GM18868 (cell line): Measurements from ENCODE around the gene VWA3A.
"Not testable (repeated sequence)": the region's sequence is repeated elsewhere in the genome, so short reads cannot be mapped to it uniquely, and the experiment has no call there.

Experiments
- ATAC-seq: cut with Tn5 transposase; IDR thresholded peaks from one replicate; pipeline ENCODE4 v1.9.1; 2021; ENCODE audit warnings: mild to moderate bottlenecking, moderate library complexity; ENCODE audit not compliant: unreplicated experiment

The VWA3A gene

DNA sequence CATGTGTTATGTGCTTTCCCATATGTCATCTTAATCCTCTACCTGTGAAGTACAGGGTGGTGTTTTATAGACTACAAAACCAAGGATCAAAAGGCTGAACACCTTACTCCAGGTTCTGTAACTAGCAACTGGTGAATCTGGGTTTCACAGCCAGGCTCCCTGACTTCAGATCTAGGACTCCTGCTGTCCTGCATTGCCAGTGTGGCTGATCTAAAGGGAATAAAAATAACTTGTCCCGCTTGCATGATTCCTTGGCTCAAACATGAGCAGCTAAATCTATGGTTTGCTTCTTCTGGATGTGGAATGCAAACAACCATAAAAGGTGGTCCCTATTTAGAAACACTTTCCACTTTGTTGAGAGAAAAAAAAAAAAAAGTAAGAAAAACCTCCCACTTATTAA lies 3.7 kb upstream of the VWA3A start:
- no peak for ATAC-seq

DNA sequence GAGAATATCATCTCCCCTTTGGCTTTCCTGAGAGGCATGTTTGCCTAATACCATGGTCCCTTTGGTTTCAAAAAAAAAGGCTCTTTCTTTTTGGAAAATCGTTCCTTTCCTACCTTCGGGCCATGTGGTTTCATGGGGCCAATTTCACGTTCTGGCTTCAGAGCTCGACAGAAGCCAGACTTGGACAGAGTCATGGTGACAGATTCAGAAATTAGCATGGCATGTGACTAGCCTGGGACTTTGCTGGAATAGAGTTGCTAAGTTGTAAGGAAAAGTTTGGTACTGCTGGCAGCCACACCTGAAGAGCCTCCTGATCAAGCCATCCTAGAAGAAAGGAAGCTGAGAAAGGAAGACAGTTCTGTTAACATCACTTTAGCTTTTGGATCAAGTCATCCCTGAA lies 2.4 kb upstream of the VWA3A start:
- ATAC-seq: no peak

GRCh38 chr16:22091721-22092120 lies 620 bp upstream of the VWA3A start:
- ATAC-seq: no peak

DNA sequence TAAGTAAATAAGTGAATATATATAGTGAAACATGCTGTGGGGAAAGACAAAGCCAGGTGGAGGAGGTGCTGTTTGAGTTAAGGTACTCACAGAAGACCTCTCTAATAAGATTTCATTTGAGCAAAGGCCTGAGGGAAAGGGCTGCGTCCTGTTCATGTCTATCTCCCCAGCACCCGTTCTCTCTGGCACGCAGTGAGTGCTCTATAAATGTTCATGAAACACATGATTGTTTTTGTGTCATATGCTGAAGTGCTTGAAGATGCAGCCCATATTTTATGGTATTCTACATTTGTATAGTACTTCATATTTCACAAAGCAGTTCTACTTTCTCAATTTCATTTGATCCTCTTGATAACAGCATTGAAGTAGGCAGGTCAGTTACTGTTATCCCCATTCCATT lies 990 bp downstream of the VWA3A start:
- no peak for ATAC-seq

DNA sequence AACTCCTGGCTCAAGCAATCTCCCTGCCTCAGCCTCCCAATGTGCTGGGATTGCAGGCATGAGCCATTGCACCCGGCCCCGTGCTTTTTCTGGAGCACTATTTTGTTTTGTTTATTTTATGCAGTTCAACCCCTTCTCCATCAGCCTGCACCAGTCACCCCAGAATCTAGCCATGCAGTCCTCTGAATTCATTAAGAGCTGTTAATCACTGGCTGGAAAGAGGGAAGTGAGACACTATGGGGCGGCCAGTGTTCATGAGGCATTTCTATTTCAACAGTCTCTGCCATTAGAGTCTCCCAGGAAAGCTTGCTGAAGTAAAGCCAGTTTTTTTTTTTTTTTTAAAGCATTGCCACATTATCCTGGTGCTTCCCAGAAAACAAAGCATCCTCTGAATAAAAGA lies 1.7 kb downstream of the VWA3A start:
- ATAC-seq: no peak

DNA sequence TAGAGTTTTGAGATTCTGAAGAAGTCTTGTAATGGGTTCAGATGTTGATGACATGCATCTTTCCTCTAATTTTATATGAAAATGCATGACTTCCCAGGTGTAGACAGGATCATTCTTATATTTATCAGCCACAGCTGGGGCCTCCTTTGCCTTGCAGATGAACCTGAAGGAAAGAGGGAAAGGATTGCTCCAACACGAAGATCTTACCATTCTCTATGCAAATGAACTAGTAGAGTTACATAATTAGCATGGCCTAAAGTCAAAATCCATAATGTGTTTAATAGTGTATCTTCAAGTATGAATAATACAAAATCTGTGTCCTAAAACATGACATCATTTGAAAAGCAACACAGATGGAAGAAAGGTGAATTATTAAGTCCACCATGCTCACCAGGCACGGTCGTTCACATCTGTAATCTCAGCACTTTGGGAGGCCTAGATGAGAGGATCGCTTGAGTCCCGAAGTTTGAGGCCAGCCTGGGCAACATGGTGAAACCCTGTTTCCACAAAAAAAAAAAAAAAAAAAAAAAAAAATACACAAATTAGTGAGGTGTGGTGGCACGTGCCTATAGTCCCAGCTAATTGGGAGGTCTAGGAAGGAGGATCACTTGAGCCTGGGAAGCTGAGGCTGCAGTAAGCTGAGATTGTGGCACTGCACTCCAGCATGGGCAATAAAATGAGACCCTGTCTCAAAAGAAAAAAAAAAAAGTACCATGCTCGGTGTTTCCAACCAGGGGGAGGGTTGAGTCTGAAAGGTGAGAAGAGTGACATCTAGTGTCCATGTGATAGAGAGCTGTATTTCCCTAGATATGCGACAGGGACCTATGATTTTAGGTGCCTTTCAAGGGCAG lies 6.3 kb downstream of the VWA3A start:
- ATAC-seq: no peak

DNA sequence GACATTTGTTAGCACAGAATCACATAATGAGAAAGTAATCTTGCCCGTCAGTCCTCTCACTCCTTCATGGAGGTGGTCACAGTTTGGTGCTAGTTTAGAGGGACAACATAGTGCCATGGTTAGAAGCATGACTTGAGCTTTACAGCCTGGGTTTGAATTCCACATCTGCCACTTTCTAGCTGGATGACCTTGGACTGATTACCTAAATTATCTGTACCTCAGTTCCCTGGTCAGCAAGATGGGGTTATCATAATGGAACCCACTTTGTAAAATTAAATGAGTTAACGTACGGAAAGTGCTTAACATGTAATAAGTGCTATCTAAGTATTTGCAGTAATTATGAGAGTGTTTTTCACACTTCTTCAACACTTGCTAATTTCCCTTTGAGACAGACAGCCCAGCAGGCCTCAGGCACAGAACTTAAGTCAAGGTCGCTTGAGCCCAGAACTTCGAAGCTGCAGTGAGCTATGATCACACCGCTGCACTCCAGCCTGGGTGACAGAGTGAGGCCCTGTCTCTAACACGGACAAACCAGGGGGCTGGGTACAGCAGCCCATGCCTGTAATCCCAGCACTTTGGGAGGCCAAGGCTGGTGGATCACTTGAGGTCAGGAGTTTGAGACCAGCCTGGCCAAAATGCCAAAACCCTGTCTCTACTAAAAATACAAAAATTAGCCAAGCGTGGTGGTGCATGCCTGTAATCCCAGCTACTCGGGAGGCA lies 7.1 kb downstream of the VWA3A start:
- no peak for ATAC-seq

DNA sequence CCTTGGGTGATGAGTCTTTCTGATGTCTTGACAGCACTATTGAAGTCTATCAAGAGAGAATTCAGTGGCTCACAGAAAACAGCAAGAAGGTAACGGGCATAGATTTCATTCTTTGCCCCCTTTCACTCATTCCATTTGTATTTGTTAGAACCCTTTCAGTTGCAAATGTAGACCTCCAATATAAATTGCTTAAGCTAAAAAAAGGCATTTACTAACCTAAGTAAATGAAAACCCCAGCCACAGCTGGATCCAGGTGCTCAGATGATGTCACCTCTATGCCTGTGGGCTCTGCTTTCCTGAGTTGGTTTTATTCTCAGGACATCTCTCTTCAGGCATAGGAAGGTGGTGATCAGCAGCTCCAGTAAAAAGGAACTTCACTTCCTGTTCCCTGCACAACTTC lies 11.1 kb downstream of the VWA3A start:
- no peak for ATAC-seq

GRCh38 chr16:22109258-22109898 lies 17.0 kb downstream of the VWA3A start:
- no peak for ATAC-seq

DNA sequence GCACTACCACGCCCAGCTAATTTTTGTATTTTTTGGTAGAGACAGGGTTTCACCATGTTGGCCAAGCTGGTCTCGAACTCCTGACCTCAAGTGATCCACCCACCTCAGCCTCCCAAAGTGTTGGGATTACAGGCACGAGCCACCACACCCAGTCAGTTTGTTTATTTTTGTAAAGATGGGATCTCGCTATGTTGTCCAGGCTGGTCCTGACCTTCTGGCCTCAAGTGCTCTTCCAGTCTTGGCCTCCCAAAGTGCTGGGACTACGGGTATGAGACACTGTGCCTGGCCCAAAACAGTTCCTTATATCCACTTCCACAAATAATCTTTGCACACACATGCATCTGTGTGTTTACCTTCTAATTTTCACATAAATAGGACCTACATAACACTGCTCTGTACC lies 19.3 kb downstream of the VWA3A start:
- not testable (repeated sequence) for ATAC-seq

DNA sequence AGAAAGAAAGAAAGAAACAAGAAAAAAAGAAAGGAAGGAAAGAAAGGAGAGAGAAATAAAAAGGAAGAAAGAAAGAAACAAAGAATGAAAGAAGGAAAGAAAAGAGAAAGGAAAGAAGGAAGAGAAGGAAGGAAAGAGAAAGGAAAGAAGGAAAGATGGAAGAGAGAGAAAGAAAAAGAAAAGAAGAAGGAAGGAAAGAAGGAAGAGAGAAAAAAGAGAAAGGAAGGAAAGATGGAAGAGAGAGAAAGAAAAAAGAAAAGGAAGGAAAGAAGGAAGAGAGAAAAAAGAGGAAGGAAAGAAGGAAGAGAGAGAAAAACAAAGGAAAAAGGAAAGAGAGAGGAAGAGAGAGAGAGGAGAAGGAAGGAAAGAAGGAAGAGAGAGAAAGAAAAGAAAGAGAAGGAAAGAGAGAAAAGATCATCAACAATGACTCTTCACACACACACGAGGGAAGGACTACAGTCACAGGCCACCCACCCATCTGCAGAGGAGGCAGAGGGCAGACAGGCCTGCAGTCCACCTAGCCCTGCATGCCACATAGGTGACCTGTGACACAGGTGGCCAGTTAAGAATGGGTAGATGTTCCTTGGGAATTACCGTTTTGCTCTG lies 23.9 kb downstream of the VWA3A start:
- ATAC-seq: no peak

DNA sequence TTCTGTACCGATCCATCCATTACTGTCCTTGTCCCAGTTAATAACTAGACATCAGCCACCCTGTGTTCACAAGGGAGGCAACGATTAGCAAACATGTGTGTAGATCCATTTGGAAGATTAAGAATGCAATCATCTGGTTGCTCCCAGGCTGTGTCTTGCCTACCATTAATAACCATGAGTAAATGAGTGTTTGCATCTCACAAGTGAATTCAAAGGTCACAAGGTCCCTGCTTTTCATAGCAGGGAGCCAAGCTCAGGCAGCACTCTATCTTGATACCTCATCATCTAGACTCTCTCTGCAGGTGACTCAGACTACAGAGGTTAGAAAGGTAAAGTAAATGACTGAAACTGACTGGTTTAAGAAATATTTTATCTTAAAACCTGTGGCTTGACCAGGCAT lies 25.3 kb downstream of the VWA3A start:
- ATAC-seq: no peak

- ATAC-seq: no peak
Measured at GRCh38 chr16:22120440-22120839, 28.1 kb downstream of the VWA3A start.

DNA sequence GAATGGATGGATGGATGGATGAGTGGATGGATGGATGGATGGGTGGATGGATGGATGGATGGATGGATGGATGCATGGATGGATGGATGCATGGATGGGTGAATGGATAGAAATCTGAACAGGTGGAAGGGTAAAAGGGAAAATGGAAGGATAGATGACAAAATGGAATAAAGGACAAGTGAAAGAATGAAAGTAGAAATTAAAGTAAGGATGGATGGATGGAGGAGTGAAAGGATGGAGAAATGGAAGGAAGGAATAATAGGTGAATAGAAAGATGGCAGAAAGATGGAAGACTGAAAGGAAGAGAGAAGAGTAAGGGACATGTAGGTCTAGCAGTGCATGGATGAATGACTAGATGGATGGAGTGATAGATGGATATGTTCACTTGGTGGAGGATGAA lies 29.9 kb downstream of the VWA3A start:
- ATAC-seq: no peak

GRCh38 chr16:22123146-22123545 lies 30.8 kb downstream of the VWA3A start:
- no peak for ATAC-seq

DNA sequence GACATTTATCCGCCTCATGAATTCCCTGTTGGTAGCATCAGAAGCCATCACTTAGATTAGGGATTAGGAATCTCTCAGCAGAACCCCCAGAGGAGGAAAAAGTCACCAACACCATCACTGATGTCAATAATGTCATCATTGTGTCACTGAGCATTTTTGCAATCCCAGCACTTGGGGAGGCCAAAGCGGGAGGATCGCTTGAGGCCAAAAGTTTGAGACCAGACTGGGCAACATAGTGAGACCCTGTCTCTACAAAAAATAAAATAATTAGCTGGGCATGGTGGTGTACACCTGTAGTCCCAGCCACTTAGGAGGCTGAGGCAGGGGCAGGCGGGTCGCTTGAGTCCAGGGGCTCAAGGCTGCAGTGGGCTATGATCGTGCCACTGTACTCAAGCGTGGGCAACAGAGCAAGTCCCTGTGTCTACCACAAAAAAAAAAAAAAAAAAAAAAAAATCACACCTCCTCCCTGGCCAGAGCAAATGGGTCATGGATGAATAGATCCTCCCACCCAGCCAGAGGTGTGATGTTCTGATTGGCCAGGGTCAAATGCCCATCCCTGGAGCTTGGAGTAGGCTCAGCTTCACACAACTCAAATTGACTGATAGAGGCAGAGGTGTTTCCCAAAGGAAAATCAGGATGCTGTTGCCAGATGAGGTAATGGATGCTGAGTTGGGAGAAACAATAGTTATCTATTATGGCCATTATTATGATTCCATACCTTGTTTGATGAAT lies 31.6 kb downstream of the VWA3A start:
- ATAC-seq: no peak

DNA sequence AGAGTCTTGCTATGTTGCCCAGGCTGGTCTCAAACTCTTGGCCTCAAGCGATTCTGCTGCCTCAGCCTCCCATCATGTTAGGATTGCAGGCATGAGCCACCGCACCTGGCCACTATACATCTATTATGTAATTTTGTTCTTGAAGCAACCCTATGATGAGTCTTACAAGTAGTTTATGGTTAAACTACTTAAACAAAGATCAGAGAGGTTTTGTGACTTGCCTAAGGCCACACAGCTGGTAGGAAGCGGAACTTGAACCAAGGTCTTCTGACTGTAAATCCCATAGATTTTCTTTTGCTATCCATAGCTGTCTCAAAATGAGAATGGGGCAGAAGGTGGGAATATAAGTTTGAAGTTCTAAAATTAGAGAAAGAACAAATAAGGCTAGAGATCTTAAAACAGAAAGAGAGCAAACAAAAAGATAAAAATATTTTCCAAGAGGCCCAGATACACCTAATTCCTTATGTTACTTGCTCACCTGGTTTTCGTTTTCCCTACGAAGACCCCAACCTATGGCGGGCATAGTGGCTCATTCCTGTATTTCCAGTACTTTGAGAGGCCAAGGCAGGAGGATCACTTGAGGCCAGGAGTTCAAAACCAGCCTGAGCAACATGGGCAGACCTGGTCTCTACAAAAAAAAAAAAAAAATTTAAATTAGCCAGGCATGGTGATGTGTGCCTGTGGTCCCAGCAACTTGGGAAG lies 32.4 kb downstream of the VWA3A start:
- ATAC-seq: no peak

DNA sequence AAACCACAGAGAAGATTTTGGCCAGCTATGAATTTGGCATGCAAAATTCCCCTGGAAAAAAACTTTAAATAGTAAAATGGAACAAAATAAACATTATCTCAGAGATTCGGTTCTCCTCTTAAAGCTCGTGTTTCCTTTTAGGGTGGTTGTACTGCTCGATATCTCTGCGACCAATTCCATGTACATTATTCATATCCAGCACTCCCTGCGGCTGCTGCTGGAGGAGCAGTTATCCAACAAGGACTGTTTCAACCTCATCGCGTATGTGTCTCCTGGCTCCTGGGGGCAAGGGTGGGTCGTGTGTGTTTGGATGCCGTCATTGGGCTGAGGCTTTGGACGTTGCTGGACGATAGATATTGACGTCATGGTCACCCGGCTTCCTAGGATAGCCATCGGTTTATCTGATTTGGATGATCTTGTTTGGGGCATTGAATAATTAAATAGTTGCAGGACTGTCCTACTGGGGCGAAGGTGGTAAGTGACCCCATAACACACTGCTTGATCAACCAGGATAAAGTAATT lies 33.8 kb downstream of the VWA3A start:
- no peak for ATAC-seq

DNA sequence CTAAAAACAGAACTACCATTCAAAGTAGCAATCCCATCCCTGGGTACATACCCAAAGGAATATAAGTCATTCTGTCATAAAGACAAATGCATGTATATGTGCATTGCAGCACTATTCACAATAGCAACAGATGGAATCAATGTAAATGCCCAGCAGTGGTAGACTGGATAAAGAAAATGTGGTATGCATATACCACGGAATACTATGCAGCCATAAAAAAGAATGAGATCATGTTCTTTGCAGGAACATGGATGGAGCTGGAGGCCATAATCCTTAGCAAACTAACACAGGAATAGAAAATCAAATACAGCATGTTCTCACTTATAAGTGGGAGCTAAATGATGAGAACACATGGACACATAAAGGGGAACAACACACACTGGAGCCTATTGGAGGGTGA lies 36.2 kb downstream of the VWA3A start:
- ATAC-seq: not testable (repeated sequence)

GRCh38 chr16:22130528-22130927 lies 38.2 kb downstream of the VWA3A start:
- no peak for ATAC-seq
